ENCODE results near the gene EPHB1.

The EPHB1 gene

GRCh38 chr3:134903837-134904236 lies 108.8 kb downstream of the EPHB1 start:
- FAIRE-seq = no peak
- DNase-seq (ENCODE audit: insufficient read length, low spot score) = no peak

GRCh38 chr3:134904241-134904771 lies 109.2 kb downstream of the EPHB1 start:
- no peak for FAIRE-seq

GRCh38 chr3:134904776-134905646 lies 110.0 kb downstream of the EPHB1 start:
- FAIRE-seq (no peak), DNase-seq (ENCODE audit: insufficient read length, low spot score) (no peak)

More at GRCh38 chr3:134904241-134904771, 109.2 kb downstream of the EPHB1 start:
- no peak for DNase-seq (ENCODE audit: insufficient read length, low spot score)

- DNase-seq (ENCODE audit: insufficient read length, low spot score) = no peak
- FAIRE-seq = no peak
Measured at GRCh38 chr3:134905647-134905935, 110.5 kb downstream of the EPHB1 start.

GRCh38 chr3:134908271-134908670 lies 113.2 kb downstream of the EPHB1 start:
- DNase-seq (ENCODE audit: insufficient read length, low spot score) (no peak), FAIRE-seq (no peak)

- DNase-seq (ENCODE audit: insufficient read length, low spot score) (no peak), FAIRE-seq (no peak)
Measured at GRCh38 chr3:134910026-134910425, 115.0 kb downstream of the EPHB1 start.

- no peak for FAIRE-seq
- no peak for DNase-seq (ENCODE audit: insufficient read length, low spot score)
Measured at GRCh38 chr3:134911586-134912548, 116.8 kb downstream of the EPHB1 start.

GRCh38 chr3:134916276-134916961 lies 121.4 kb downstream of the EPHB1 start:
- DNase-seq (ENCODE audit: insufficient read length, low spot score) = no peak
- FAIRE-seq = no peak

GRCh38 chr3:134917631-134918030 lies 122.6 kb downstream of the EPHB1 start:
- FAIRE-seq (no peak), DNase-seq (ENCODE audit: insufficient read length, low spot score) (no peak)

GRCh38 chr3:134918441-134918840 lies 123.4 kb downstream of the EPHB1 start:
- DNase-seq (ENCODE audit: insufficient read length, low spot score) = no peak
- no peak for FAIRE-seq

GRCh38 chr3:134922101-134922500 lies 127.0 kb downstream of the EPHB1 start:
- FAIRE-seq = no peak
- DNase-seq (ENCODE audit: insufficient read length, low spot score) = no peak

GRCh38 chr3:134922866-134923265 lies 127.8 kb downstream of the EPHB1 start:
- FAIRE-seq = no peak
- no peak for DNase-seq (ENCODE audit: insufficient read length, low spot score)

- FAIRE-seq (no peak), DNase-seq (ENCODE audit: insufficient read length, low spot score) (no peak)
Measured at GRCh38 chr3:134923286-134923685, 128.2 kb downstream of the EPHB1 start.

GRCh38 chr3:134927599-134927998 lies 132.5 kb downstream of the EPHB1 start:
- no peak for DNase-seq (ENCODE audit: insufficient read length, low spot score)
- no peak for FAIRE-seq

GRCh38 chr3:134928392-134928791 lies 133.3 kb downstream of the EPHB1 start:
- FAIRE-seq (no peak), DNase-seq (ENCODE audit: insufficient read length, low spot score) (no peak)

GRCh38 chr3:134928819-134929218 lies 133.8 kb downstream of the EPHB1 start:
- FAIRE-seq = no peak
- no peak for DNase-seq (ENCODE audit: insufficient read length, low spot score)

GRCh38 chr3:134929976-134930375 lies 134.9 kb downstream of the EPHB1 start:
- DNase-seq (ENCODE audit: insufficient read length, low spot score) (no peak), FAIRE-seq (no peak)

GRCh38 chr3:134931045-134931785 lies 136.2 kb downstream of the EPHB1 start:
- FAIRE-seq (no peak), DNase-seq (ENCODE audit: insufficient read length, low spot score) (no peak)

- DNase-seq (ENCODE audit: insufficient read length, low spot score) = no peak
- FAIRE-seq = no peak
Measured at GRCh38 chr3:134932035-134932434, 137.0 kb downstream of the EPHB1 start.

- no peak for FAIRE-seq
- no peak for DNase-seq (ENCODE audit: insufficient read length, low spot score)
Measured at GRCh38 chr3:134933997-134934396, 138.9 kb downstream of the EPHB1 start.

Data from HTR-8/SVneo (cell line).